Erythroblast (primary cell): ENCODE measurements around the gene PIK3CA.

Experiments used
- GATA1 ChIP-seq: IDR thresholded peaks from 2 replicates; pipeline ENCODE4 v1.6.1; 2011; ENCODE audit warnings: low read depth, mild to moderate bottlenecking, control low read depth, low read length, moderate library complexity
- POLR2A ChIP-seq: IDR thresholded peaks from 2 replicates; pipeline ENCODE4 v1.6.1; 2011; ENCODE audit warnings: mild to moderate bottlenecking, low read length

GRCh38 chr3:179156775-179157174 is 8.6 kb downstream of the PIK3CA start:
- no peak for TF ChIP-seq POLR2A
- no peak for TF ChIP-seq GATA1
